ENCODE data around the gene BEX4.

GRCh38 chrX:103234869-103235268 is 20.0 kb downstream of the BEX4 start:
- TF ChIP-seq CTCF (IDR thresholded peaks at IDR 0.05; ENCODE audit: low read depth, low read length) = no peak
- no peak for TF ChIP-seq EZH2phosphoT487 (IDR thresholded peaks at IDR 0.05; ENCODE audit: low read depth)
